Activated CD8-positive, alpha-beta T cell treated with anti-CD3 and anti-CD28 coated beads for 36 hours (primary cell): ENCODE data around the gene SERPINA7. TPM values are rescaled to one million over a fixed set of nuclear protein-coding genes. Genes with fewer than 3 reads are reported as not detected.

Source experiments
- ATAC-seq: fragments of 200-7000 bp; cut with Tn5 transposase; one replicate; pipeline ENCODE4 v1.10.0; 2021; ENCODE audit warnings: mild to moderate bottlenecking, moderate library complexity
- CTCF ChIA-PET: fragments of 350-600 bp; sonication (Branson Sonifier 250); formaldehyde crosslinking; loops from one replicate; lab custom pipeline; 2021; ENCODE audit warnings: antibody characterized with exemption; lab: Charles Lee
- POLR2A ChIA-PET: fragments of 350-600 bp; sonication (Branson Sonifier 250); formaldehyde crosslinking; loops from one replicate; lab custom pipeline; 2021; ENCODE audit warnings: antibody characterized with exemption; lab: Charles Lee
- DNase-seq: peaks from one replicate; pipeline ENCODE4 v3.0.0-alpha.2; 2020
- H3K27ac Mint-ChIP-seq: one replicate; pipeline ENCODE4 v1.8.0; 2021; ENCODE audit warnings: mild to moderate bottlenecking, mixed read lengths
- H3K27me3 Mint-ChIP-seq: one replicate; pipeline ENCODE4 v1.8.0; 2021; ENCODE audit warnings: mixed read lengths
- H3K36me3 Mint-ChIP-seq: one replicate; pipeline ENCODE4 v1.8.0; 2021; ENCODE audit warnings: low read depth, mixed read lengths
- H3K4me1 Mint-ChIP-seq: one replicate; pipeline ENCODE4 v1.8.0; 2021; ENCODE audit warnings: low read depth, mixed read lengths
- H3K4me3 Mint-ChIP-seq: one replicate; pipeline ENCODE4 v1.8.0; 2021; ENCODE audit warnings: mild to moderate bottlenecking, moderate library complexity, mixed read lengths
- H3K9me3 Mint-ChIP-seq: one replicate; pipeline ENCODE4 v1.8.0; 2021; ENCODE audit warnings: mixed read lengths
- CTCF ChIP-seq: fragments of 200-600 bp; IDR thresholded peaks from one replicate; pipeline ENCODE4 v1.8.0; 2022; ENCODE audit warnings: antibody characterized with exemption, mild to moderate bottlenecking
- intact Hi-C: fragments of 100-400 bp; cut with micrococcal nuclease; formaldehyde crosslinking; loops from one replicate; pipeline ENCODE4 v1.10.0; 2022
- total RNA-seq, 2 experiments: library from RNA; stranded (reverse); gene quantifications; one replicate each; pipeline ENCODE4 v1.2.3, GENCODE V29; 2021

The SERPINA7 gene, protein sequence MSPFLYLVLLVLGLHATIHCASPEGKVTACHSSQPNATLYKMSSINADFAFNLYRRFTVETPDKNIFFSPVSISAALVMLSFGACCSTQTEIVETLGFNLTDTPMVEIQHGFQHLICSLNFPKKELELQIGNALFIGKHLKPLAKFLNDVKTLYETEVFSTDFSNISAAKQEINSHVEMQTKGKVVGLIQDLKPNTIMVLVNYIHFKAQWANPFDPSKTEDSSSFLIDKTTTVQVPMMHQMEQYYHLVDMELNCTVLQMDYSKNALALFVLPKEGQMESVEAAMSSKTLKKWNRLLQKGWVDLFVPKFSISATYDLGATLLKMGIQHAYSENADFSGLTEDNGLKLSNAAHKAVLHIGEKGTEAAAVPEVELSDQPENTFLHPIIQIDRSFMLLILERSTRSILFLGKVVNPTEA
- total RNA-seq = not detected

- H3K9me3 Mint-ChIP-seq = no peaks in the 10 kb centered on the region
- intact Hi-C loops = no loop called here
- H3K4me3 Mint-ChIP-seq = no peak within 1 kb of the TSS
- no peak for DNase-seq
- no peaks in the 10 kb centered on the region for H3K36me3 Mint-ChIP-seq
- no peaks in the 10 kb centered on the region for H3K4me1 Mint-ChIP-seq
- no peaks in the 10 kb centered on the region for H3K27me3 Mint-ChIP-seq
- CTCF ChIA-PET = no interaction called here
- no peak for TF ChIP-seq CTCF
- no peak for ATAC-seq
- POLR2A ChIA-PET = no interaction called here
- no peak within 1 kb of the TSS for H3K27ac Mint-ChIP-seq
These were observed at the start of gene SERPINA7 for GRCh38 chrX:106038625-106039024. Gene SERPINA7 (minus strand): TSS chrX:106038727. CDS start chrX:106037058, 1,669 bp downstream.

GRCh38 chrX:106069048-106069447 is 30.5 kb upstream of the SERPINA7 start:
- Mint-ChIP-seq H3K9me3 (peaks cover 2% of the 10 kb centered on the region), H3K4me1 (no peaks in the 10 kb centered on the region), H3K27me3 (no peaks in the 10 kb centered on the region), H3K27ac (no peak overlapping the region), H3K36me3 (no peaks in the 10 kb centered on the region), H3K4me3 (no peak overlapping the region)
- no peak for DNase-seq
- CTCF ChIA-PET = no interaction called here
- TF ChIP-seq CTCF = no peak
- POLR2A ChIA-PET = no interaction called here
- no peak for ATAC-seq
- intact Hi-C loops = no loop called here

GRCh38 chrX:106050054-106050453 is 11.5 kb upstream of the SERPINA7 start:
- Mint-ChIP-seq H3K4me3 (no peak overlapping the region), H3K9me3 (peaks cover 1% of the 10 kb centered on the region), H3K36me3 (no peaks in the 10 kb centered on the region), H3K4me1 (no peaks in the 10 kb centered on the region), H3K27me3 (no peaks in the 10 kb centered on the region), H3K27ac (no peak overlapping the region)
- intact Hi-C loops = no loop called here
- no peak for TF ChIP-seq CTCF
- ChIA-PET CTCF (no interaction called here), POLR2A (interaction anchor here (0.6 kb wide), 1 partner anchor 1288 kb away, joined by 3 read pairs; no protein-coding TSS in a partner anchor)
- DNase-seq = no peak
- no peak for ATAC-seq

DNA sequence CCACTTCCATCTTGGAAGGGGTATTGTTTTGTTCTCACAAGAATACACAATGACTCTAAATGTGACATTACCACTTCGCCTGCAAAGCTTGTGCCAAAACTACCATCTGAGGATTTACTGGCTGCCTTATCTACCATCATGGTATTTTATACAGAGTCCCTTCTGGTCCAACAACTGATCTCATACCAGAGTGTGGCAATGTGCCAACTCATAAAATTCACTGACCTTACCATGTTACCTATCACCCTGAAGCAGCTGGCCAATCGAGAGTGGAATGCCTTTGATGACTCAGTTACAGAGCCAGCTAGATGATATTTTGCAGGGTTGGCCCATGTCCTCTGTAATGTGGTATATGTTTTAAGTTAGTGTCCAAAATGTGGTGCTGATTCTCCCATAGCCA is 3.8 kb upstream of the SERPINA7 start:
- no peaks in the 10 kb centered on the region for H3K36me3 Mint-ChIP-seq
- no peak overlapping the region for H3K4me3 Mint-ChIP-seq
- no peaks in the 10 kb centered on the region for H3K9me3 Mint-ChIP-seq
- no peak overlapping the region for H3K27ac Mint-ChIP-seq
- CTCF ChIA-PET = no interaction called here
- ATAC-seq (no peak), DNase-seq (no peak)
- POLR2A ChIA-PET = no interaction called here
- no peak for TF ChIP-seq CTCF
- H3K4me1 Mint-ChIP-seq = no peaks in the 10 kb centered on the region
- intact Hi-C loops = no loop called here
- H3K27me3 Mint-ChIP-seq = no peaks in the 10 kb centered on the region

DNA sequence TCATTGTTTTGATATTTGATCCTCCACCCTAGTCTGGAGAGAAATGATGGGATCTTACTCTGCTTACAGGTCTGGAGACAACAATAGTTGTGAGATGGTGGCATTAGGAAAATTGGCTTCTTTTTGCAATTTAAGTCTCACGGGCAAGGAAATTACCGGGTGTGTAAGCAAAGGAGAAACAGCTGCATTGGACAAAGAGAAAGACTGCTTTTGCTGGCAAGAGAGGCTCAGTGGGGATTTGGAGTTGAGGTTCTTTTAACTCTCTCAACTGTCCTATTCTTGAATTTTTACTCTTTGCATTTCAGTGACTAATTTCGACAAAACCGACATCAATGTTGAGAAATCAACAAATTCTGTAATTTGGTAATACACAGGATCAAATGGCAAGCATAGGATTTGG is 2.3 kb upstream of the SERPINA7 start:
- Mint-ChIP-seq H3K27ac (no peak overlapping the region), H3K4me3 (no peak overlapping the region), H3K36me3 (no peaks in the 10 kb centered on the region), H3K27me3 (no peaks in the 10 kb centered on the region), H3K9me3 (no peaks in the 10 kb centered on the region), H3K4me1 (no peaks in the 10 kb centered on the region)
- DNase-seq (no peak), ATAC-seq (no peak)
- intact Hi-C loops = no loop called here
- ChIA-PET CTCF (interaction anchor here (1.4 kb wide), 1 partner anchor 170 kb away, joined by 3 read pairs; no protein-coding TSS in a partner anchor), POLR2A (no interaction called here)
- TF ChIP-seq CTCF = no peak
